ENCODE data around the gene TSFM. TPM values are rescaled to one million over a fixed set of nuclear protein-coding genes. Genes with fewer than 3 reads are reported as not detected.
A peak's percentile ranks its signal among the peaks of the same experiment; 100 is the strongest.

TSFM gene
- total and polyA plus RNA-seq, 2 of the 4 experiments (the other 2 are of a cell fraction), result 11.5 to 14.0 TPM

DNA sequence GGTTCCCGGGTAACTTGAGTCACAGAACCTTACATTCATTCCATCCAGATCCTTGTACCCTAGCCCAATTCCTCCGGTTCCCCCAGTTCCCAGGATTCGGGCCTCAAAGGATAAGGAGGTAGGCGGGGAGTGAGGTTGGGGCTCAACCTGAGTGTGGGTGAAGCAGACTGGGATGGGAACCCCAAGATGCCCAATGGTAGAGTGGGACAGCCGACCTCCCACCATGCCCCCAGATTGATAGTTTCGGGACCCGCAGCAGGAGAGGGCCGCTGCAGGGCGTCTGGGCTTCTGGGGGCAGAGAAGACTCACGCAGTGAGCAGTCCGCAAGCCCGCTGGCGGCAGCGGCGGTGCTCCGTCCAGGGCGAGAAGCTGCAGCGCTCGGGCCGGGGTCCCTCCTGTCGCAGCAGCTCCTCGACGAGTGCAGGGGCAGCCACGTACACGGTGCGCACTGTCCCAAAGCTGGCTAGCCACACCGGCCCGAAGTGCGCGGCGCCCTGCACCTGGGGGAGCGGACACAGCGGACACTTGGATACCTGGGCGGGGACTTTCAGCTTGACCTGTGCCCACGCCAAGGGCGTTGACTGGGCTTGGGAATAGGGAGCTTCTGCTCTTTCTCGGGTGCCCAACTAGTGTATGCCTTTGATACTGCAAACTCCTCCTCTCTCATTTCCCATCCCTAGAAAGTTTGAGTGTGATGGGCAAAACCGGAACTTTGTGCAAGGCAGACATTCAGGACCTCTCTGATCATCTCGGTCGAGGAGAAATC, 16.7 kb upstream of the TSFM start:
- no peak for TF ChIP-seq RCOR1 (IDR thresholded peaks at IDR 0.05; ENCODE audit: insufficient replicate concordance, low read length)
- TF ChIP-seq MXI1 (IDR thresholded peaks at IDR 0.05; ENCODE audit: borderline replicate concordance, low read depth, low read length), result no peak
- TF ChIP-seq CTCF (conservative IDR thresholded peaks at IDR 0.05; ENCODE audit: low read depth, low read length), result no peak
- no peak for TF ChIP-seq MAZ (IDR thresholded peaks at IDR 0.05; ENCODE audit: borderline replicate concordance, low read depth, low read length)
- TF ChIP-seq RFX5 (IDR thresholded peaks at IDR 0.05; ENCODE audit: low read depth, low read length), result no peak
- no peak for TF ChIP-seq FOS (IDR thresholded peaks at IDR 0.05; ENCODE audit: low read depth, low read length)
- no peak for TF ChIP-seq NFE2L2 (IDR thresholded peaks at IDR 0.05; ENCODE audit: low read depth, low read length)
- TF ChIP-seq CEBPB (IDR thresholded peaks at IDR 0.05; ENCODE audit: low read depth, low read length), result no peak
- TF ChIP-seq SMC3 (IDR thresholded peaks at IDR 0.05; ENCODE audit: low read depth, low read length), result no peak
- TF ChIP-seq, protein P1, sequence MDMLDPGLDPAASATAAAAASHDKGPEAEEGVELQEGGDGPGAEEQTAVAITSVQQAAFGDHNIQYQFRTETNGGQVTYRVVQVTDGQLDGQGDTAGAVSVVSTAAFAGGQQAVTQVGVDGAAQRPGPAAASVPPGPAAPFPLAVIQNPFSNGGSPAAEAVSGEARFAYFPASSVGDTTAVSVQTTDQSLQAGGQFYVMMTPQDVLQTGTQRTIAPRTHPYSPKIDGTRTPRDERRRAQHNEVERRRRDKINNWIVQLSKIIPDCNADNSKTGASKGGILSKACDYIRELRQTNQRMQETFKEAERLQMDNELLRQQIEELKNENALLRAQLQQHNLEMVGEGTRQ (IDR thresholded peaks at IDR 0.05; ENCODE audit: low read depth, low read length), result no peak
- TF ChIP-seq BHLHE40 (IDR thresholded peaks at IDR 0.05; ENCODE audit: low read depth, low read length), result no peak
- no peak for TF ChIP-seq ELK1 (IDR thresholded peaks at IDR 0.05; ENCODE audit: borderline replicate concordance, low read depth, low read length)
- no peak overlapping the region for H3K4ac ChIP-seq (ENCODE audit: low read depth, low read length)
- peaks cover 4% of the 10 kb centered on the region; the same call in 1 of the 2 replicates for H3K9me1 ChIP-seq (ENCODE audit: insufficient read depth, low read length)
- ChIA-PET CTCF (no interaction called here), POLR2A (ENCODE audit: unreplicated experiment) (no interaction called here)
- in situ Hi-C loops (cut with MboI; ENCODE audit: low sequenced_read_pairs) (no loop called here), intact Hi-C loops (cut with micrococcal nuclease) (no loop called here), dilution Hi-C loops (cut with HindIII; ENCODE audit: low sequenced_read_pairs, unreplicated experiment) (no loop called here)
- H2BK20ac ChIP-seq (ENCODE audit: low read depth, low read length), result no peak overlapping the region
- no peak overlapping the region for H2BK15ac ChIP-seq (ENCODE audit: low read depth, low read length)
- H2BK5ac ChIP-seq (ENCODE audit: low read depth, low read length, poor library complexity, severe bottlenecking), result no peak overlapping the region
- peaks cover 1% of the 10 kb centered on the region; the same call in 1 of the 2 replicates for H3K36me3 ChIP-seq (ENCODE audit: control insufficient read depth, insufficient read depth, low read length)
- H3K56ac ChIP-seq (ENCODE audit: extremely low read depth, insufficient read depth, low read length), result no peak overlapping the region
- no peak overlapping the region for H2AK5ac ChIP-seq (ENCODE audit: low read depth, low read length)
- DNase-seq (no peak), ATAC-seq (ENCODE audit: low read depth) (peak; percentile 8)
- H2AK9ac ChIP-seq (replicated peaks; ENCODE audit: low read depth, low read length, poor library complexity), result no peak overlapping the region
- no peak overlapping the region for H3K14ac ChIP-seq (replicated peaks; ENCODE audit: low read depth, low read length)
- H3K23ac ChIP-seq (ENCODE audit: low read depth, low read length), result peak overlapping the region; percentile 71; the same call in 1 of the 2 replicates
- H4K91ac ChIP-seq (ENCODE audit: insufficient read depth, low read depth, low read length), result no peak overlapping the region
- peaks cover 8% of the 10 kb centered on the region; the same call in 1 of the 2 replicates for H3K4me1 ChIP-seq (ENCODE audit: control insufficient read depth, insufficient read depth, low read length)
- H3K18ac ChIP-seq (ENCODE audit: low read depth, low read length), result no peak overlapping the region
- no peak overlapping the region for H3K9ac ChIP-seq (ENCODE audit: low read depth, low read length)
- H3K27me3 ChIP-seq (ENCODE audit: control insufficient read depth, insufficient read depth, low read length), result peaks cover 43% of the 10 kb centered on the region
- peaks cover 2% of the 10 kb centered on the region; the same call in 1 of the 2 replicates for H3K9me3 ChIP-seq (ENCODE audit: control insufficient read depth, insufficient read depth, low read length)
- H3K4me2 ChIP-seq (ENCODE audit: low read depth, low read length), result peak overlapping the region; percentile 70
- H2AFZ ChIP-seq (replicated peaks; ENCODE audit: low read length, poor library complexity), result peak overlapping the region; percentile 82
- peaks cover 3 to 7% of the 10 kb centered on the region in 2 experiments; a peak in 3 of 4 replicates for H3K79me1 ChIP-seq (ENCODE audit: low read depth in 1 of 2, low read length in 2 of 2)
- H2BK120ac ChIP-seq (ENCODE audit: low read depth, low read length), result no peak overlapping the region
- H4K20me1 ChIP-seq (ENCODE audit: insufficient read depth, low read length), result no peaks in the 10 kb centered on the region
- H3K27ac ChIP-seq (ENCODE audit: insufficient read depth, low read length), result no peak overlapping the region
- WGBS, 2 experiments (ENCODE audit: extremely low coverage in 2 of 2, insufficient read length in 1 of 2), result 3% methylated on average over 25 of the region's 40 CpGs; no CpG with 5 or more reads in 1 of the 2 experiments
- no peak overlapping the region for H4K5ac ChIP-seq (ENCODE audit: low read depth, low read length)
- H3K4me3 ChIP-seq (ENCODE audit: insufficient read depth, low read depth, low read length), result peak overlapping the region; percentile 10
- no peak overlapping the region for H4K8ac ChIP-seq (ENCODE audit: low read depth in 2 of 2, low read length in 2 of 2)
- BruUV-seq (replicated peaks), result no TSS peak
